Skeletal muscle tissue (tissue), 4 donors: ENCODE results near the gene EPB41L1. TPM values are rescaled to one million over a fixed set of nuclear protein-coding genes. Genes with fewer than 3 reads are reported as not detected.

Experiments used
- H3K27ac ChIP-seq: one replicate; pipeline ENCODE4 v1.7.0; 2013; ENCODE audit warnings: mild to moderate bottlenecking, low read depth, low read length, inconsistent platforms
- H3K27me3 ChIP-seq, 3 donors: one replicate each; pipeline ENCODE4 v1.7.0; 2013; ENCODE audit warnings: low read length in 3 of 3; ENCODE audit not compliant: control insufficient read depth in 3 of 3, insufficient read depth in 3 of 3
- H3K36me3 ChIP-seq, 3 donors: one replicate each; pipeline ENCODE4 v1.7.0; 2013; ENCODE audit warnings: low read length in 3 of 3; ENCODE audit not compliant: control insufficient read depth in 3 of 3, insufficient read depth in 3 of 3
- H3K4me1 ChIP-seq, 3 donors: one replicate each; pipeline ENCODE4 v1.7.0; 2013; ENCODE audit warnings: low read length in 3 of 3, mild to moderate bottlenecking in 3 of 3; ENCODE audit not compliant: control insufficient read depth in 3 of 3, insufficient read depth in 3 of 3
- H3K4me3 ChIP-seq, 3 donors: one replicate each; pipeline ENCODE4 v1.7.0; 2013; ENCODE audit warnings: low read length in 3 of 3
- H3K9ac ChIP-seq, 3 donors: one replicate each; pipeline ENCODE4 v1.7.0; 2013; ENCODE audit warnings: low read length in 3 of 3, mild to moderate bottlenecking in 3 of 3, moderate library complexity in 2 of 3, low read depth in 1 of 3
- H3K9me3 ChIP-seq, 3 donors: one replicate each; pipeline ENCODE4 v1.7.0; 2013; ENCODE audit warnings: low read length in 3 of 3; ENCODE audit not compliant: control insufficient read depth in 3 of 3
- total RNA-seq: library from RNA; depleted of rRNA; stranded (reverse); fragments of >200 nt; gene quantifications from one replicate; pipeline ENCODE4 v1.2.3, GENCODE V29; 2014
- donor health status: Osteomylitis.

Gene EPB41L1
- total RNA-seq, 1 donor from 2014 or later, result 10.4 TPM

GRCh38 chr20:36159833-36160232 lies 5.3 kb downstream of the EPB41L1 start:
- H3K36me3 ChIP-seq, result no peaks in the 10 kb centered on the region
- H3K4me1 ChIP-seq, result peaks cover 16 to 24% (median 23%) of the 10 kb centered on the region in 3 donors
- no peaks in the 10 kb centered on the region for H3K9me3 ChIP-seq
- no peak overlapping the region for H3K27ac ChIP-seq
- H3K27me3 ChIP-seq, result peaks cover 0 to 4% (median 0%) of the 10 kb centered on the region in 3 donors
- no peak overlapping the region for H3K4me3 ChIP-seq
- H3K9ac ChIP-seq, result no peak overlapping the region

- Histone ChIP-seq H3K27me3 (peaks cover 0 to 4% (median 0%) of the 10 kb centered on the region in 3 donors), H3K9me3 (no peaks in the 10 kb centered on the region), H3K4me3 (no peak overlapping the region), H3K36me3 (no peaks in the 10 kb centered on the region), H3K9ac (no peak overlapping the region), H3K4me1 (peaks cover 0 to 6% (median 6%) of the 10 kb centered on the region in 3 donors), H3K27ac (no peak overlapping the region)
These were observed 7.9 kb downstream of the EPB41L1 start for GRCh38 chr20:36162272-36162966.

GRCh38 chr20:36167902-36168503 lies 13.5 kb downstream of the EPB41L1 start:
- Histone ChIP-seq H3K27ac (no peak overlapping the region), H3K9ac (no peak overlapping the region), H3K36me3 (no peaks in the 10 kb centered on the region), H3K4me1 (peaks cover 0 to 9% (median 4%) of the 10 kb centered on the region in 3 donors), H3K9me3 (no peaks in the 10 kb centered on the region), H3K4me3 (no peak overlapping the region), H3K27me3 (no peaks in the 10 kb centered on the region)

GRCh38 chr20:36170542-36171215 lies 16.1 kb downstream of the EPB41L1 start:
- H3K9ac ChIP-seq, result no peak overlapping the region
- no peaks in the 10 kb centered on the region for H3K9me3 ChIP-seq
- H3K27me3 ChIP-seq, result no peaks in the 10 kb centered on the region
- peaks cover 0 to 9% (median 4%) of the 10 kb centered on the region in 3 donors for H3K4me1 ChIP-seq
- H3K27ac ChIP-seq, result no peak overlapping the region
- H3K36me3 ChIP-seq, result peaks cover 0 to 3% (median 0%) of the 10 kb centered on the region in 3 donors
- no peak overlapping the region for H3K4me3 ChIP-seq

GRCh38 chr20:36173451-36173933 lies 19.0 kb downstream of the EPB41L1 start:
- H3K4me1 ChIP-seq, result peaks cover 0 to 5% (median 4%) of the 10 kb centered on the region in 3 donors
- H3K36me3 ChIP-seq, result peaks cover 0 to 7% (median 6%) of the 10 kb centered on the region in 3 donors
- no peak overlapping the region for H3K9ac ChIP-seq
- no peaks in the 10 kb centered on the region for H3K9me3 ChIP-seq
- H3K27ac ChIP-seq, result no peak overlapping the region
- no peak overlapping the region for H3K4me3 ChIP-seq
- H3K27me3 ChIP-seq, result no peaks in the 10 kb centered on the region

- Histone ChIP-seq H3K27me3 (no peaks in the 10 kb centered on the region), H3K4me1 (no peaks in the 10 kb centered on the region), H3K27ac (no peak overlapping the region), H3K4me3 (no peak overlapping the region), H3K9ac (no peak overlapping the region), H3K9me3 (no peaks in the 10 kb centered on the region), H3K36me3 (peaks cover 0 to 8% (median 8%) of the 10 kb centered on the region in 3 donors)
These were observed 20.5 kb downstream of the EPB41L1 start for GRCh38 chr20:36175016-36175415.

- H3K9me3 ChIP-seq, result no peaks in the 10 kb centered on the region
- H3K9ac ChIP-seq, result no peak overlapping the region
- H3K4me3 ChIP-seq, result no peak overlapping the region
- no peaks in the 10 kb centered on the region for H3K4me1 ChIP-seq
- H3K27ac ChIP-seq, result no peak overlapping the region
- H3K27me3 ChIP-seq, result no peaks in the 10 kb centered on the region
- H3K36me3 ChIP-seq, result peaks cover 0 to 11% (median 8%) of the 10 kb centered on the region in 3 donors
These were observed 21.0 kb downstream of the EPB41L1 start for GRCh38 chr20:36175475-36175995.

GRCh38 chr20:36177716-36178115 lies 23.2 kb downstream of the EPB41L1 start:
- H3K27me3 ChIP-seq, result no peaks in the 10 kb centered on the region
- H3K9ac ChIP-seq, result no peak overlapping the region
- H3K4me3 ChIP-seq, result no peak overlapping the region
- H3K36me3 ChIP-seq, result peaks cover 0 to 17% (median 8%) of the 10 kb centered on the region in 3 donors
- no peaks in the 10 kb centered on the region for H3K4me1 ChIP-seq
- H3K9me3 ChIP-seq, result no peaks in the 10 kb centered on the region
- no peak overlapping the region for H3K27ac ChIP-seq

GRCh38 chr20:36179170-36179945 lies 24.8 kb downstream of the EPB41L1 start:
- no peaks in the 10 kb centered on the region for H3K4me1 ChIP-seq
- no peaks in the 10 kb centered on the region for H3K9me3 ChIP-seq
- no peak overlapping the region for H3K4me3 ChIP-seq
- H3K36me3 ChIP-seq, result peaks cover 0 to 21% (median 8%) of the 10 kb centered on the region in 3 donors
- no peak overlapping the region for H3K9ac ChIP-seq
- no peaks in the 10 kb centered on the region for H3K27me3 ChIP-seq
- H3K27ac ChIP-seq, result no peak overlapping the region
